ENCODE measurements around the gene SLC25A45. TPM values are rescaled to one million over a fixed set of nuclear protein-coding genes. Genes with fewer than 3 reads are reported as not detected.
A peak's percentile ranks its signal among the peaks of the same experiment; 100 is the strongest.

Gene SLC25A45
- polyA plus RNA-seq, 2 of the 4 experiments (the other 2 are of a cell fraction), result 3.1 to 8.1 TPM

DNA sequence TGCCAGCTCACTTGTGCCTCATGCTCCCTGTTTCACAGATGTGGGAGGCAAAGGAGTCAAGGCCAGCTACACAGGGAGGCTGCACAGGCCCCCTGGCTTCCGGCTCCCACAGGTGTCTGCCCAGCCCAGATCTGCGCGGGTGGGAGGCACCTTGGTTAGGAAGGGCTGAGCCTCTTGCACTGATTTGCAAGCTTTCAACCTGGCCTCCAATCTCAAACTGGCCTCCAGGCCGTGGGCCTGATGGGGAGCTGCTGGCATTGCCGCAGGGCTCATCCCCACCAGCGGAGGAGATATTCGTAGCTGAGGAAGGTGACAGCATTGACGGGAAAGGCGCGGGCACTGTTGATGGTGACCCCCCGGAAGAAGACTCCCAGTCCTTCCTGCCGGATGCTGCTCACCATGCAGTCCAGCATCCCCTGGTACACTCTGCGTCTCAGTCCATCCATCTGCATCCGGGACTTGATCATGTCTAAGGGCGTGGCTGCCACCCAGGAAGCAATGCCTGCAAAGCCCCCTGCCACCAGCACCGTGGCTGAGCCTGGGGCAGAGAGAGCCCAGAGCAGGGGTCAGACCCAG lies 6.2 kb downstream of the SLC25A45 start:
- no peak overlapping the region for H3K4me3 ChIP-seq
- peak overlapping the region in 1 of 2 experiments; percentile 93; a peak in 2 of 6 replicates for H3K27ac ChIP-seq
- FAIRE-seq, result no peak
- DNase-seq (ENCODE audit: low read depth in 1 of 2, low spot score in 1 of 2), result no peak
- H3K4me1 ChIP-seq, result peaks cover 48% of the 10 kb centered on the region
- TF ChIP-seq CHD4 (IDR thresholded peaks at IDR 0.05; ENCODE audit: borderline replicate concordance) (no peak), MYC (IDR thresholded peaks at IDR 0.05; ENCODE audit: borderline replicate concordance, low read length) (no peak), NR3C1 (IDR thresholded peaks at IDR 0.05) (no peak), NPAS2 (CRISPR knock-in tag; IDR thresholded peaks at IDR 0.05; ENCODE audit: borderline replicate concordance) (no peak), POLR2A (IDR thresholded peaks at IDR 0.05; ENCODE audit: low read length) (no peak), RFX5 (IDR thresholded peaks at IDR 0.05) (no peak)
- TF ChIP-seq, protein P1, sequence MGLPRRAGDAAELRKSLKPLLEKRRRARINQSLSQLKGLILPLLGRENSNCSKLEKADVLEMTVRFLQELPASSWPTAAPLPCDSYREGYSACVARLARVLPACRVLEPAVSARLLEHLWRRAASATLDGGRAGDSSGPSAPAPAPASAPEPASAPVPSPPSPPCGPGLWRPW (IDR thresholded peaks at IDR 0.05), result no peak
- 90% methylated on average over 16 of the region's 16 CpGs for WGBS (ENCODE audit: missing lambda C conversion rate)
- POLR2A ChIA-PET, result no interaction called here
- H3K9me3 ChIP-seq, result no peaks in the 10 kb centered on the region
- H3K4me2 ChIP-seq, result no peak overlapping the region
- ATAC-seq, result no peak; a peak in 1 of 6 replicates
- CTCF ChIA-PET, result interaction anchor here (0.6 to 2.7 kb wide), 6 partner anchors 11 to 134 kb away, joined by 3 to 13 read pairs (median 3); no protein-coding TSS in a partner anchor

- no peak overlapping the region for H3K4me2 ChIP-seq
- ATAC-seq, result no peak
- WGBS (ENCODE audit: missing lambda C conversion rate), result 82% methylated on average over 8 of the region's 8 CpGs
- peaks cover 44% of the 10 kb centered on the region for H3K4me1 ChIP-seq
- H3K27ac ChIP-seq, result peak overlapping the region in 1 of 2 experiments; percentile 27; a peak in 2 of 6 replicates
- ChIA-PET POLR2A (no interaction called here), CTCF (interaction anchor here (0.7 to 2.8 kb wide), 6 partner anchors 10 to 135 kb away, joined by 3 to 13 read pairs (median 4); no protein-coding TSS in a partner anchor)
- no peak for DNase-seq (ENCODE audit: low read depth in 1 of 2, low spot score in 1 of 2)
- H3K9me3 ChIP-seq, result no peaks in the 10 kb centered on the region
- no peak for FAIRE-seq
- TF ChIP-seq, protein P2, sequence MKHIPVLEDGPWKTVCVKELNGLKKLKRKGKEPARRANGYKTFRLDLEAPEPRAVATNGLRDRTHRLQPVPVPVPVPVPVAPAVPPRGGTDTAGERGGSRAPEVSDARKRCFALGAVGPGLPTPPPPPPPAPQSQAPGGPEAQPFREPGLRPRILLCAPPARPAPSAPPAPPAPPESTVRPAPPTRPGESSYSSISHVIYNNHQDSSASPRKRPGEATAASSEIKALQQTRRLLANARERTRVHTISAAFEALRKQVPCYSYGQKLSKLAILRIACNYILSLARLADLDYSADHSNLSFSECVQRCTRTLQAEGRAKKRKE (CRISPR knock-in tag; IDR thresholded peaks at IDR 0.05; ENCODE audit: low read depth), result no peak
- no peak for TF ChIP-seq RNF2 (IDR thresholded peaks at IDR 0.05; ENCODE audit: borderline replicate concordance, low read depth)
- TF ChIP-seq CBX2 (IDR thresholded peaks at IDR 0.05; ENCODE audit: borderline replicate concordance, low read depth), result no peak
- no peak for TF ChIP-seq SMC3 (IDR thresholded peaks at IDR 0.05)
- TF ChIP-seq FOXS1 (CRISPR knock-in tag; IDR thresholded peaks at IDR 0.05), result no peak
- no peak for TF ChIP-seq ELK1 (IDR thresholded peaks at IDR 0.05; ENCODE audit: low read depth, low read length)
- TF ChIP-seq HOXA7 (CRISPR knock-in tag; IDR thresholded peaks at IDR 0.05), result no peak
- no peak for TF ChIP-seq BCL3 (IDR thresholded peaks at IDR 0.05)
- no peak for TF ChIP-seq RARB (CRISPR knock-in tag; IDR thresholded peaks at IDR 0.05)
- TF ChIP-seq HDAC2 (IDR thresholded peaks at IDR 0.05), result no peak
- no peak for TF ChIP-seq BHLHE40 (IDR thresholded peaks at IDR 0.05; ENCODE audit: low read depth, low read length)
- TF ChIP-seq POLR2A (IDR thresholded peaks at IDR 0.05; ENCODE audit: low read length), result no peak
- no peak for TF ChIP-seq NFE2L2 (conservative IDR thresholded peaks at IDR 0.05; ENCODE audit: low read length)
- no peak for TF ChIP-seq HOXB13 (CRISPR knock-in tag; IDR thresholded peaks at IDR 0.05; ENCODE audit: low read depth)
- no peak for TF ChIP-seq HOXB5 (CRISPR knock-in tag; IDR thresholded peaks at IDR 0.05)
- no peak overlapping the region for H3K4me3 ChIP-seq
Measured at GRCh38 chr11:65375012-65375411, 7.4 kb downstream of the SLC25A45 start.

Measured in A549 (cell line).